Breast epithelium (tissue), 3 donors: Measurements from ENCODE around the gene HIPK4.

Experiments
- CTCF ChIP-seq, 3 donors: fragments of 450-650 bp; IDR thresholded peaks; one replicate each; pipeline ENCODE4 v1.5.1; 2016 to 2017; ENCODE audit warnings: antibody characterized with exemption in 3 of 3, mild to moderate bottlenecking in 3 of 3, moderate library complexity in 3 of 3
- POLR2A ChIP-seq: fragments of 450-650 bp; IDR thresholded peaks from one replicate; pipeline ENCODE4 v1.6.1; 2016; ENCODE audit warnings: antibody characterized with exemption, mild to moderate bottlenecking, moderate library complexity
- POLR2AphosphoS5 ChIP-seq, 3 donors: sonication (generic); formaldehyde crosslinking; IDR thresholded peaks; one replicate each; pipeline ENCODE4 v1.6.1; 2017; ENCODE audit warnings: antibody characterized with exemption in 3 of 3

GRCh38 chr19:40370997-40371801 is 18.8 kb downstream of the HIPK4 start:
- no peak for TF ChIP-seq POLR2AphosphoS5 (IDR thresholded peaks at IDR 0.05)
- TF ChIP-seq CTCF (IDR thresholded peaks at IDR 0.05): no peak
- no peak for TF ChIP-seq POLR2A
